ENCODE data around the gene PCNX1.

PCNX1 gene

GRCh38 chr14:70881549-70882177, 25.6 kb upstream of the PCNX1 start:
- TF ChIP-seq CTCF (IDR thresholded peaks at IDR 0.05; ENCODE audit: low read depth, low read length, poor library complexity, severe bottlenecking) (no peak), EZH2phosphoT487 (IDR thresholded peaks at IDR 0.05; ENCODE audit: borderline replicate concordance, low read length) (no peak)
- H3K4me3 ChIP-seq (ENCODE audit: low read length) = no peak overlapping the region

GRCh38 chr14:70882776-70883492, 24.3 kb upstream of the PCNX1 start:
- Histone ChIP-seq H3K79me2 (ENCODE audit: control insufficient read depth, low read length) (no peaks in the 10 kb centered on the region), H3K4me2 (ENCODE audit: low read length) (no peak overlapping the region), H3K9me2 (replicated peaks; ENCODE audit: control insufficient read depth, low read length) (no peaks in the 10 kb centered on the region), H4K20me1 (ENCODE audit: control insufficient read depth, insufficient read depth, low read depth, low read length) (no peaks in the 10 kb centered on the region), H3K27ac (ENCODE audit: low read depth, low read length) (no peak overlapping the region), H3K9me3 (ENCODE audit: control insufficient read depth, insufficient read depth, low read length) (no peaks in the 10 kb centered on the region), H3K27me3 (ENCODE audit: control insufficient read depth, low read length) (peaks cover 19% of the 10 kb centered on the region), H3K4me3 (ENCODE audit: low read length) (no peak overlapping the region), H3K4me1 (ENCODE audit: control insufficient read depth, low read length) (peaks cover 12% of the 10 kb centered on the region), H3K36me3 (ENCODE audit: control insufficient read depth, low read length) (no peaks in the 10 kb centered on the region), H3F3A (ENCODE audit: control insufficient read depth, insufficient read depth) (no peaks in the 10 kb centered on the region)
- TF ChIP-seq EZH2phosphoT487 (IDR thresholded peaks at IDR 0.05; ENCODE audit: borderline replicate concordance, low read length) (no peak), CTCF (IDR thresholded peaks at IDR 0.05; ENCODE audit: low read depth, low read length, poor library complexity, severe bottlenecking) (no peak)

More at GRCh38 chr14:70881549-70882177, 25.6 kb upstream of the PCNX1 start:
- no peaks in the 10 kb centered on the region for H3K9me3 ChIP-seq (ENCODE audit: control insufficient read depth, insufficient read depth, low read length)
- no peaks in the 10 kb centered on the region for H3K79me2 ChIP-seq (ENCODE audit: control insufficient read depth, low read length)
- H3K27ac ChIP-seq (ENCODE audit: low read depth, low read length) = no peak overlapping the region
- H3K4me1 ChIP-seq (ENCODE audit: control insufficient read depth, low read length) = peaks cover 7% of the 10 kb centered on the region
- no peaks in the 10 kb centered on the region for H3K9me2 ChIP-seq (replicated peaks; ENCODE audit: control insufficient read depth, low read length)
- no peaks in the 10 kb centered on the region for H3K36me3 ChIP-seq (ENCODE audit: control insufficient read depth, low read length)
- H3K27me3 ChIP-seq (ENCODE audit: control insufficient read depth, low read length) = peaks cover 9% of the 10 kb centered on the region
- no peak overlapping the region for H3K4me2 ChIP-seq (ENCODE audit: low read length)
- H4K20me1 ChIP-seq (ENCODE audit: control insufficient read depth, insufficient read depth, low read depth, low read length) = no peaks in the 10 kb centered on the region
- H3F3A ChIP-seq (ENCODE audit: control insufficient read depth, insufficient read depth) = no peaks in the 10 kb centered on the region

GRCh38 chr14:70884595-70885342, 22.5 kb upstream of the PCNX1 start:
- no peak for TF ChIP-seq EZH2phosphoT487 (IDR thresholded peaks at IDR 0.05; ENCODE audit: borderline replicate concordance, low read length)
- TF ChIP-seq CTCF (IDR thresholded peaks at IDR 0.05; ENCODE audit: low read depth, low read length, poor library complexity, severe bottlenecking) = no peak
- peaks cover 12% of the 10 kb centered on the region for H3K4me1 ChIP-seq (ENCODE audit: control insufficient read depth, low read length)

More at GRCh38 chr14:70884595-70885342, 22.5 kb upstream of the PCNX1 start:
- H3K79me2 ChIP-seq (ENCODE audit: control insufficient read depth, low read length) = no peaks in the 10 kb centered on the region
- no peaks in the 10 kb centered on the region for H4K20me1 ChIP-seq (ENCODE audit: control insufficient read depth, insufficient read depth, low read depth, low read length)
- no peaks in the 10 kb centered on the region for H3F3A ChIP-seq (ENCODE audit: control insufficient read depth, insufficient read depth)
- H3K36me3 ChIP-seq (ENCODE audit: control insufficient read depth, low read length) = no peaks in the 10 kb centered on the region
- no peak overlapping the region for H3K4me2 ChIP-seq (ENCODE audit: low read length)
- no peaks in the 10 kb centered on the region for H3K9me2 ChIP-seq (replicated peaks; ENCODE audit: control insufficient read depth, low read length)
- no peak overlapping the region for H3K4me3 ChIP-seq (ENCODE audit: low read length)
- no peak overlapping the region for H3K27ac ChIP-seq (ENCODE audit: low read depth, low read length)
- H3K27me3 ChIP-seq (ENCODE audit: control insufficient read depth, low read length) = peaks cover 24% of the 10 kb centered on the region
- no peaks in the 10 kb centered on the region for H3K9me3 ChIP-seq (ENCODE audit: control insufficient read depth, insufficient read depth, low read length)

Measured in DOHH2 (cell line).